ENCODE results near the gene SNX25. TPM values are rescaled to one million over a fixed set of nuclear protein-coding genes. Genes with fewer than 3 reads are reported as not detected.

The SNX25 gene
- total and polyA plus RNA-seq, 2 experiments from 2014 or later, result 6.9 to 25.0 TPM

DNA sequence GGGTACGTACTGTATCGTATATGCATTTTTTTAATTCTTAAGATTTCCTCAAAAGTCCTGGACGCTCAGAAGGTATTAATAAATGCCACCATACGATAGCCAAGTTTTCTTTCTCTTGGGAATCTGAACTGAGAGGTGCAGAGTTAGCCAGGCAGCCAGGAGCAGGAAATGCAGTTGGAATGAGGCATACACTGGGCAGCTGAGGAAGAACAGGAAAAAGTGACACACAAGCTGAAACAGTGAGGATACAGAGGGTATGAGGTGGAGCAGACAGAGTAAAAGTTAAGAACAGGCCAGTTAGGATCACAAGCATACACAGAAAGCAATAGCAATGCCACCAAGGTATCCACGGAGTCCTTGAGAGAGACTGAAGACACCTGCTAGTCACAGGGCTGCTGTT is 203.0 kb downstream of the SNX25 start:
- no peak overlapping the region for H3K4me2 ChIP-seq
- no peaks in the 10 kb centered on the region for H3F3A ChIP-seq (replicated peaks; ENCODE audit: low read depth)
- H3K36me3 Mint-ChIP-seq (ENCODE audit: low read depth), result peaks cover 11% of the 10 kb centered on the region
- H3K27me3 ChIP-seq (ENCODE audit: insufficient read depth), result no peaks in the 10 kb centered on the region
- no peak overlapping the region for H3K4me3 ChIP-seq
- no peaks in the 10 kb centered on the region for H4K20me1 ChIP-seq (replicated peaks; ENCODE audit: insufficient read depth)
- no peak overlapping the region for H3K27ac Mint-ChIP-seq
- H3K4me1 ChIP-seq (ENCODE audit: insufficient read depth), result no peaks in the 10 kb centered on the region
- H3K4me3 Mint-ChIP-seq, result no peak overlapping the region
- DNase-seq (ENCODE audit: low spot score) (no peak), ATAC-seq (no peak)
- TF ChIP-seq, protein P1, sequence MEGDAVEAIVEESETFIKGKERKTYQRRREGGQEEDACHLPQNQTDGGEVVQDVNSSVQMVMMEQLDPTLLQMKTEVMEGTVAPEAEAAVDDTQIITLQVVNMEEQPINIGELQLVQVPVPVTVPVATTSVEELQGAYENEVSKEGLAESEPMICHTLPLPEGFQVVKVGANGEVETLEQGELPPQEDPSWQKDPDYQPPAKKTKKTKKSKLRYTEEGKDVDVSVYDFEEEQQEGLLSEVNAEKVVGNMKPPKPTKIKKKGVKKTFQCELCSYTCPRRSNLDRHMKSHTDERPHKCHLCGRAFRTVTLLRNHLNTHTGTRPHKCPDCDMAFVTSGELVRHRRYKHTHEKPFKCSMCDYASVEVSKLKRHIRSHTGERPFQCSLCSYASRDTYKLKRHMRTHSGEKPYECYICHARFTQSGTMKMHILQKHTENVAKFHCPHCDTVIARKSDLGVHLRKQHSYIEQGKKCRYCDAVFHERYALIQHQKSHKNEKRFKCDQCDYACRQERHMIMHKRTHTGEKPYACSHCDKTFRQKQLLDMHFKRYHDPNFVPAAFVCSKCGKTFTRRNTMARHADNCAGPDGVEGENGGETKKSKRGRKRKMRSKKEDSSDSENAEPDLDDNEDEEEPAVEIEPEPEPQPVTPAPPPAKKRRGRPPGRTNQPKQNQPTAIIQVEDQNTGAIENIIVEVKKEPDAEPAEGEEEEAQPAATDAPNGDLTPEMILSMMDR (conservative IDR thresholded peaks at IDR 0.05; ENCODE audit: low read depth in 2 of 2), result no peak
- TF ChIP-seq ZNF331 (CRISPR knock-in tag; IDR thresholded peaks at IDR 0.05; ENCODE audit: low read depth), result no peak
- no peak for TF ChIP-seq ZNF114 (CRISPR knock-in tag; IDR thresholded peaks at IDR 0.05)
- TF ChIP-seq, protein P2, sequence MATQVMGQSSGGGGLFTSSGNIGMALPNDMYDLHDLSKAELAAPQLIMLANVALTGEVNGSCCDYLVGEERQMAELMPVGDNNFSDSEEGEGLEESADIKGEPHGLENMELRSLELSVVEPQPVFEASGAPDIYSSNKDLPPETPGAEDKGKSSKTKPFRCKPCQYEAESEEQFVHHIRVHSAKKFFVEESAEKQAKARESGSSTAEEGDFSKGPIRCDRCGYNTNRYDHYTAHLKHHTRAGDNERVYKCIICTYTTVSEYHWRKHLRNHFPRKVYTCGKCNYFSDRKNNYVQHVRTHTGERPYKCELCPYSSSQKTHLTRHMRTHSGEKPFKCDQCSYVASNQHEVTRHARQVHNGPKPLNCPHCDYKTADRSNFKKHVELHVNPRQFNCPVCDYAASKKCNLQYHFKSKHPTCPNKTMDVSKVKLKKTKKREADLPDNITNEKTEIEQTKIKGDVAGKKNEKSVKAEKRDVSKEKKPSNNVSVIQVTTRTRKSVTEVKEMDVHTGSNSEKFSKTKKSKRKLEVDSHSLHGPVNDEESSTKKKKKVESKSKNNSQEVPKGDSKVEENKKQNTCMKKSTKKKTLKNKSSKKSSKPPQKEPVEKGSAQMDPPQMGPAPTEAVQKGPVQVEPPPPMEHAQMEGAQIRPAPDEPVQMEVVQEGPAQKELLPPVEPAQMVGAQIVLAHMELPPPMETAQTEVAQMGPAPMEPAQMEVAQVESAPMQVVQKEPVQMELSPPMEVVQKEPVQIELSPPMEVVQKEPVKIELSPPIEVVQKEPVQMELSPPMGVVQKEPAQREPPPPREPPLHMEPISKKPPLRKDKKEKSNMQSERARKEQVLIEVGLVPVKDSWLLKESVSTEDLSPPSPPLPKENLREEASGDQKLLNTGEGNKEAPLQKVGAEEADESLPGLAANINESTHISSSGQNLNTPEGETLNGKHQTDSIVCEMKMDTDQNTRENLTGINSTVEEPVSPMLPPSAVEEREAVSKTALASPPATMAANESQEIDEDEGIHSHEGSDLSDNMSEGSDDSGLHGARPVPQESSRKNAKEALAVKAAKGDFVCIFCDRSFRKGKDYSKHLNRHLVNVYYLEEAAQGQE (IDR thresholded peaks at IDR 0.05; ENCODE audit: unreplicated experiment), result no peak
- TF ChIP-seq, protein P3, sequence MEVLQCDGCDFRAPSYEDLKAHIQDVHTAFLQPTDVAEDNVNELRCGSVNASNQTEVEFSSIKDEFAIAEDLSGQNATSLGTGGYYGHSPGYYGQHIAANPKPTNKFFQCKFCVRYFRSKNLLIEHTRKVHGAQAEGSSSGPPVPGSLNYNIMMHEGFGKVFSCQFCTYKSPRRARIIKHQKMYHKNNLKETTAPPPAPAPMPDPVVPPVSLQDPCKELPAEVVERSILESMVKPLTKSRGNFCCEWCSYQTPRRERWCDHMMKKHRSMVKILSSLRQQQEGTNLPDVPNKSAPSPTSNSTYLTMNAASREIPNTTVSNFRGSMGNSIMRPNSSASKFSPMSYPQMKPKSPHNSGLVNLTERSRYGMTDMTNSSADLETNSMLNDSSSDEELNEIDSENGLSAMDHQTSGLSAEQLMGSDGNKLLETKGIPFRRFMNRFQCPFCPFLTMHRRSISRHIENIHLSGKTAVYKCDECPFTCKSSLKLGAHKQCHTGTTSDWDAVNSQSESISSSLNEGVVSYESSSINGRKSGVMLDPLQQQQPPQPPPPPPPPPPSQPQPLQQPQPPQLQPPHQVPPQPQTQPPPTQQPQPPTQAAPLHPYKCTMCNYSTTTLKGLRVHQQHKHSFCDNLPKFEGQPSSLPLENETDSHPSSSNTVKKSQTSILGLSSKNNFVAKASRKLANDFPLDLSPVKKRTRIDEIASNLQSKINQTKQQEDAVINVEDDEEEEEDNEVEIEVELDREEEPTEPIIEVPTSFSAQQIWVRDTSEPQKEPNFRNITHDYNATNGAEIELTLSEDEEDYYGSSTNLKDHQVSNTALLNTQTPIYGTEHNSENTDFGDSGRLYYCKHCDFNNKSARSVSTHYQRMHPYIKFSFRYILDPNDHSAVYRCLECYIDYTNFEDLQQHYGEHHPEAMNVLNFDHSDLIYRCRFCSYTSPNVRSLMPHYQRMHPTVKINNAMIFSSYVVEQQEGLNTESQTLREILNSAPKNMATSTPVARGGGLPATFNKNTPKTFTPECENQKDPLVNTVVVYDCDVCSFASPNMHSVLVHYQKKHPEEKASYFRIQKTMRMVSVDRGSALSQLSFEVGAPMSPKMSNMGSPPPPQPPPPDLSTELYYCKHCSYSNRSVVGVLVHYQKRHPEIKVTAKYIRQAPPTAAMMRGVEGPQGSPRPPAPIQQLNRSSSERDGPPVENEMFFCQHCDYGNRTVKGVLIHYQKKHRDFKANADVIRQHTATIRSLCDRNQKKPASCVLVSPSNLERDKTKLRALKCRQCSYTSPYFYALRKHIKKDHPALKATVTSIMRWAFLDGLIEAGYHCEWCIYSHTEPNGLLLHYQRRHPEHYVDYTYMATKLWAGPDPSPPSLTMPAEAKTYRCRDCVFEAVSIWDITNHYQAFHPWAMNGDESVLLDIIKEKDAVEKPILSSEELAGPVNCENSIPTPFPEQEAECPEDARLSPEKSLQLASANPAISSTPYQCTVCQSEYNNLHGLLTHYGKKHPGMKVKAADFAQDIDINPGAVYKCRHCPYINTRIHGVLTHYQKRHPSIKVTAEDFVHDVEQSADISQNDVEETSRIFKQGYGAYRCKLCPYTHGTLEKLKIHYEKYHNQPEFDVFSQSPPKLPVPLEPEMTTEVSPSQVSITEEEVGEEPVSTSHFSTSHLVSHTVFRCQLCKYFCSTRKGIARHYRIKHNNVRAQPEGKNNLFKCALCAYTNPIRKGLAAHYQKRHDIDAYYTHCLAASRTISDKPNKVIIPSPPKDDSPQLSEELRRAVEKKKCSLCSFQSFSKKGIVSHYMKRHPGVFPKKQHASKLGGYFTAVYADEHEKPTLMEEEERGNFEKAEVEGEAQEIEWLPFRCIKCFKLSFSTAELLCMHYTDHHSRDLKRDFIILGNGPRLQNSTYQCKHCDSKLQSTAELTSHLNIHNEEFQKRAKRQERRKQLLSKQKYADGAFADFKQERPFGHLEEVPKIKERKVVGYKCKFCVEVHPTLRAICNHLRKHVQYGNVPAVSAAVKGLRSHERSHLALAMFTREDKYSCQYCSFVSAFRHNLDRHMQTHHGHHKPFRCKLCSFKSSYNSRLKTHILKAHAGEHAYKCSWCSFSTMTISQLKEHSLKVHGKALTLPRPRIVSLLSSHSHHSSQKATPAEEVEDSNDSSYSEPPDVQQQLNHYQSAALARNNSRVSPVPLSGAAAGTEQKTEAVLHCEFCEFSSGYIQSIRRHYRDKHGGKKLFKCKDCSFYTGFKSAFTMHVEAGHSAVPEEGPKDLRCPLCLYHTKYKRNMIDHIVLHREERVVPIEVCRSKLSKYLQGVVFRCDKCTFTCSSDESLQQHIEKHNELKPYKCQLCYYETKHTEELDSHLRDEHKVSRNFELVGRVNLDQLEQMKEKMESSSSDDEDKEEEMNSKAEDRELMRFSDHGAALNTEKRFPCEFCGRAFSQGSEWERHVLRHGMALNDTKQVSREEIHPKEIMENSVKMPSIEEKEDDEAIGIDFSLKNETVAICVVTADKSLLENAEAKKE (CRISPR knock-in tag; IDR thresholded peaks at IDR 0.05), result no peak
- no peak for TF ChIP-seq JUNB (IDR thresholded peaks at IDR 0.05; ENCODE audit: unreplicated experiment)
- TF ChIP-seq CREB1 (CRISPR knock-in tag; IDR thresholded peaks at IDR 0.05; ENCODE audit: low read depth), result no peak
- TF ChIP-seq EZH2 (IDR thresholded peaks at IDR 0.05; ENCODE audit: low read depth, unreplicated experiment), result no peak
- no peak for TF ChIP-seq STAT1 (IDR thresholded peaks at IDR 0.05; ENCODE audit: unreplicated experiment)
- no peak for TF ChIP-seq POLR2AphosphoS5 (IDR thresholded peaks at IDR 0.05; ENCODE audit: low read depth)
- TF ChIP-seq, protein P4, sequence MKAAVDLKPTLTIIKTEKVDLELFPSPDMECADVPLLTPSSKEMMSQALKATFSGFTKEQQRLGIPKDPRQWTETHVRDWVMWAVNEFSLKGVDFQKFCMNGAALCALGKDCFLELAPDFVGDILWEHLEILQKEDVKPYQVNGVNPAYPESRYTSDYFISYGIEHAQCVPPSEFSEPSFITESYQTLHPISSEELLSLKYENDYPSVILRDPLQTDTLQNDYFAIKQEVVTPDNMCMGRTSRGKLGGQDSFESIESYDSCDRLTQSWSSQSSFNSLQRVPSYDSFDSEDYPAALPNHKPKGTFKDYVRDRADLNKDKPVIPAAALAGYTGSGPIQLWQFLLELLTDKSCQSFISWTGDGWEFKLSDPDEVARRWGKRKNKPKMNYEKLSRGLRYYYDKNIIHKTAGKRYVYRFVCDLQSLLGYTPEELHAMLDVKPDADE (IDR thresholded peaks at IDR 0.05), result no peak
- no peak for TF ChIP-seq EZH2phosphoT487 (IDR thresholded peaks at IDR 0.05; ENCODE audit: unreplicated experiment)
- TF ChIP-seq NANOG (IDR thresholded peaks at IDR 0.05; ENCODE audit: borderline replicate concordance), result no peak
- no peaks in the 10 kb centered on the region for H3K79me2 ChIP-seq (replicated peaks; ENCODE audit: insufficient read depth)
- H3K9me3 Mint-ChIP-seq, result peaks cover 5% of the 10 kb centered on the region; the same call in 1 of the 3 replicates
- H3K9me2 ChIP-seq (ENCODE audit: insufficient read depth), result no peaks in the 10 kb centered on the region
- no peaks in the 10 kb centered on the region; the same call in 1 of the 2 replicates for H3K36me3 ChIP-seq (ENCODE audit: insufficient read depth)
- H2AFZ ChIP-seq, result no peak overlapping the region
- no peaks in the 10 kb centered on the region for H3K4me1 Mint-ChIP-seq
- no peak overlapping the region for H3K27ac ChIP-seq (ENCODE audit: low read depth)
- H3K27me3 Mint-ChIP-seq (ENCODE audit: insufficient read depth, low read depth, poor library complexity), result no peaks in the 10 kb centered on the region

Data from GM23338 (cell line).